C4-2B (cell line): ENCODE results near the gene RALBP1.
"Not testable (repeated sequence)": the region's sequence is repeated elsewhere in the genome, so short reads cannot be mapped to it uniquely, and the experiment has no call there.

Source experiments
- H3K27ac ChIP-seq: fragments of 450-650 bp; 2 replicates; pipeline ENCODE4 v1.5.1; 2017
- ZFX ChIP-seq: fragments of 450-650 bp; IDR thresholded peaks from 2 replicates; pipeline ENCODE4 v1.6.1; 2017
- TF ChIP-seq, protein P1 (sequence below): fragments of 450-650 bp; conservative IDR thresholded peaks from 2 replicates; pipeline ENCODE4 v1.5.1; 2017; ENCODE audit warnings: mild to moderate bottlenecking

RALBP1 gene

DNA sequence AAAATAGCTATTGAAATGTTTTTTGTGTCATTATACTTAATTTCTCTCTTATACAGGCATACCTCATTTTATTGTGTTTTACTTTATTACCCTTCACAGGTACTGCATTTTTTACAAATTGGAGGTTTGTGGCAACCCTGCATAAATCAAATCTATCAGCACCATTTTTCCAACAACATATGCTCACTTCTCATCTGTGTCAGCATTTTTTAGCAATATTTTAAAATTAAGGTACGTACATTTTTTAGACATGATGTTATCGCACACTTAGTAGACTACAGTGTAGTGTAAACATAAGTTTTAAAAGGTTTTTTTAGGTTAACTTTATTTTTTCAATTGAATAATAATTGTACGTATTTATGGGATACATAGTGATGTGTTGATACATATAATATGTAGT is 30.8 kb upstream of the RALBP1 start:
- no peak overlapping the region for H3K27ac ChIP-seq
- no peak for TF ChIP-seq ZFX
- TF ChIP-seq, protein P1, sequence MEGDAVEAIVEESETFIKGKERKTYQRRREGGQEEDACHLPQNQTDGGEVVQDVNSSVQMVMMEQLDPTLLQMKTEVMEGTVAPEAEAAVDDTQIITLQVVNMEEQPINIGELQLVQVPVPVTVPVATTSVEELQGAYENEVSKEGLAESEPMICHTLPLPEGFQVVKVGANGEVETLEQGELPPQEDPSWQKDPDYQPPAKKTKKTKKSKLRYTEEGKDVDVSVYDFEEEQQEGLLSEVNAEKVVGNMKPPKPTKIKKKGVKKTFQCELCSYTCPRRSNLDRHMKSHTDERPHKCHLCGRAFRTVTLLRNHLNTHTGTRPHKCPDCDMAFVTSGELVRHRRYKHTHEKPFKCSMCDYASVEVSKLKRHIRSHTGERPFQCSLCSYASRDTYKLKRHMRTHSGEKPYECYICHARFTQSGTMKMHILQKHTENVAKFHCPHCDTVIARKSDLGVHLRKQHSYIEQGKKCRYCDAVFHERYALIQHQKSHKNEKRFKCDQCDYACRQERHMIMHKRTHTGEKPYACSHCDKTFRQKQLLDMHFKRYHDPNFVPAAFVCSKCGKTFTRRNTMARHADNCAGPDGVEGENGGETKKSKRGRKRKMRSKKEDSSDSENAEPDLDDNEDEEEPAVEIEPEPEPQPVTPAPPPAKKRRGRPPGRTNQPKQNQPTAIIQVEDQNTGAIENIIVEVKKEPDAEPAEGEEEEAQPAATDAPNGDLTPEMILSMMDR, result no peak

DNA sequence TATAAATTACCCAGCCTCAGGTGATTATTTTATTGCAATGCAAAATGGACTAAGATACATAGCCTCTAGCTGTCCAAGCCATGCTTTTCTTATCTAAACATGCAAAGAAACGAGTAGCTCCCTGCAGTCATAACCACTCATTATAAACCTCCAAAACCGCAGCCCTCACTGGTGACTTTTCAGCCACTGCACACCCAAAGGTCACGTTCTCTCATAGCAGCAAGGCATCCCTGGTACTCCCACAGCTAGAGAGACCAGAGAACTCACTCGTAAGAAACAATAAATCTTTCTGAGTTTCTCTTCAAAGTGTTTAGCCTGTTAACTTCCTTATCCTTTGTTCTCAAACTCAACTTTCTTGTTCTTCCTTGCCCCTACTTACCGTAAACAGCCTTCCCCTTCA is 28.5 kb upstream of the RALBP1 start:
- no peak overlapping the region for H3K27ac ChIP-seq
- no peak for TF ChIP-seq ZFX
- TF ChIP-seq, protein P1, result no peak

DNA sequence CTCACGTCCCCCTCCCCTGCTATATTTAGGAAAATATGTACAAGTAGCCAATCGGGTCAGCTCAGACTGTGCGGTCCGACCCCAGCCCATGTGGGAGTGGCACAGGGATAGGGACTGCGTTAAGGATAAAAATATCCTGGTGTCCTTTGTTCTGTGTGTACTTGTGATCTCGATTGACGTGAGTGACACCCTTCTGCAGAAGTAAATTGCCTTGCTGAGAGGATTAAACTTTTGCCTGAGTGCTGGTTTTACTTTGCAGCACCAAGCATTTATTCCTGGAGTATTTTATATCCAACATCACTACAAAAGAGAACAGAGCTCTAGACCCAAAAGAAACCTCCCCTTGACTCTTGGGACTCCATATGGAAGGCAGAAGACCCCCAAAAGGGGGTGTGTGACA is 28.0 kb upstream of the RALBP1 start:
- H3K27ac ChIP-seq, result no peak overlapping the region
- TF ChIP-seq ZFX, result no peak
- TF ChIP-seq, protein P1, result no peak

DNA sequence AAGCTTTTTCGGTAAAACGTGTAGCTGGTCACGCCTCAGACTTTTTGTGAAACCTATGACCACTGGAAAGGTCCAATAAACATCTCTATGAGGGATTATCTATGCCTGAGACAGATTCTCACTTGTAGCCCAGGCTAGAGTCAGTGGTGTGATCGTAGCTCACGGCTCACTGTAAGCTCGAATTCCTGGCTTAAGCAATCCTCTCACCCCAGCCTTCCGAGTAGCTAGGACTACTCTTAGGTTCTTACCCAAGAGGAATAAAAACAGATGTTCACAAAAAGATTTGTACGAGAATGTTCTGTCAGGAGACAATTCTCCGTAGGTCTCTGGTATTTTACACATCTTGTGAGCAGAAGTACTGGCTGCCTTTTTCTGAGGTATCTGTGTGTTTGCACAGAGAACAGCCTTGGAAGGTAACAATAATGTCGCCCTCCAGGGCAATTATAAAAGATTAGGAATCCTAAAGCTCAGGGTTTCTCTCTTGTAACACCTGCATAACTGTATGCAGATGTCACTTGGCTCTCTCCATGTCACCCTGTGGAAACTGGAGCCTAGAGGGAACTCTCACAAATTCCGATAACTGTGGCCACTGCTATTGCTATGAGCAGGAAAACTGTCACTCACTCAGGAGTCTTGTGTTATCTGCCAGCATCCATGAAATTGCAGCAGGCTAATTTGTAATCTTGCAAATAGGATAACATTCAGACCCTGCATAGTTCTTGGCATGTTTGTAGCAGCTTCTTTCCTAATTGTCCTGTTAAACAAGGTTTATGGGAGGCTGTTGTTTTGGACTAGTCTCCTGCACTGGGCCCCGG is 25.5 kb upstream of the RALBP1 start:
- no peak for TF ChIP-seq ZFX
- TF ChIP-seq, protein P1, result no peak
- no peak overlapping the region for H3K27ac ChIP-seq

DNA sequence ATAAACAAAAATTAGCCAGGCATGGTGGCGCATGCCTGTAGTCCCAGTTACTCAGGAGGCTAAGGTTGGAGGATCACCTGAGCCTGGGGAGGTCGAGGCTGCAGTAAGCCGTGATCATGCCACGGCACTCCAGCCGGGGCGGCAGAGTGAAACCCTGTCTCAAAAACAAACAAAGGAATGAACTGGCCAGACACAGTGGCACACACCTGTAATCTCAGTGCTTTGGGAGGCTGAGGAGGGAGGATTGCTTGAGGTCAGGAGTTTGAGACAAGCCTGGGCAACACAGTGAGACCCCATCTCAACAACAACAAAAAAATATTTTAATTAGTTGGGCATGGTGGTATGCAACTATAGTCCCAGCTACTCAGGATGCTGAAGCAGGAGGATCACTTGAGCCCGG is 24.4 kb upstream of the RALBP1 start:
- not testable (repeated sequence) for H3K27ac ChIP-seq

DNA sequence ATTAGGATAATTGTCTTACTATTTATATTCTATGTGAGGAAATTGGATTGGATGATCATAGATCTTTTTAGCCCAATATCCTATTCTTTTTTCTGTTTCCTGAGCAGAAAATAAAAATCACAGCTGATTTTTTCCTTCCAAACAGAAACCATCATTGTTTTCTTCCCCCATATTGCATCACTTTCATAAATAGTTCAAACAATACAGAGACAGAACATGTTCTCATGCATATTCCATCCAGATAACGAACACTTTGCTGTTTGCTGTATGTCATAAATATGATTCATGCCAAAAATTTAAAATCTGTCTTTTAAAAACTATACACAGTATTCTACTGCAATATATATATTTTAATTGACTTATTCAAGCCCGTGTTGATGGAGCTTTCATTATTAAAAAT is 22.0 kb upstream of the RALBP1 start:
- H3K27ac ChIP-seq, result no peak overlapping the region
- TF ChIP-seq ZFX, result no peak
- TF ChIP-seq, protein P1, result no peak

DNA sequence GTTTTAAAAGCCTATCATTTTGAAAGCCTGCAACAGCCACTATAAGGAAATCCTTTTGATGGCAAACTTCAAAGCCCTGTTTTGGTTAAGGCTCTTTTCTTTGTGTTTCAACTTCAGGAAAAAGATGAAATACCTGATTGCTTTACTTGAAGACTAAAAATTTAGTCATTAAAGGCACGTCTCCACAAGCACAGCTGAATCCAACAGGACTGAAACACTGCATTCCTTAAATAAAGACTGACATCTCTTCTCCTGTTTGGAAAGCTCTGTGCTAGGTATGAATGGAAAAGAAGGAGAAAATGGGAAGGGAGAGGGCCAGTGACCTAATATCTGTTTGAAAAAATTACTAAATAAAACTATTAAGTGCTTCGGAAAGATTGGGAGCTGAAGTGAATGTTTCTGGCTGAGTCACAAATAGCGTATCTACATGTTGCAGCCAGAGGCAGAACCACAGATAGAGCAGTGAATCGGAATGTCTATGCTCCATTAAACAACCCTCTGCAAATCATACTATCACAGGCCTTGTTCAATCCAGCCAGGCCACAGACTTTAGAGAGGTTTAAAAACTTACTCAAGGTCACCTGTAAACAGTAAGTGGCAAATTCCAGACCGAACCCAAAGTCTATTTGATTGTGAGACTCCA is 21.1 kb upstream of the RALBP1 start:
- TF ChIP-seq ZFX, result no peak
- H3K27ac ChIP-seq, result no peak overlapping the region

DNA sequence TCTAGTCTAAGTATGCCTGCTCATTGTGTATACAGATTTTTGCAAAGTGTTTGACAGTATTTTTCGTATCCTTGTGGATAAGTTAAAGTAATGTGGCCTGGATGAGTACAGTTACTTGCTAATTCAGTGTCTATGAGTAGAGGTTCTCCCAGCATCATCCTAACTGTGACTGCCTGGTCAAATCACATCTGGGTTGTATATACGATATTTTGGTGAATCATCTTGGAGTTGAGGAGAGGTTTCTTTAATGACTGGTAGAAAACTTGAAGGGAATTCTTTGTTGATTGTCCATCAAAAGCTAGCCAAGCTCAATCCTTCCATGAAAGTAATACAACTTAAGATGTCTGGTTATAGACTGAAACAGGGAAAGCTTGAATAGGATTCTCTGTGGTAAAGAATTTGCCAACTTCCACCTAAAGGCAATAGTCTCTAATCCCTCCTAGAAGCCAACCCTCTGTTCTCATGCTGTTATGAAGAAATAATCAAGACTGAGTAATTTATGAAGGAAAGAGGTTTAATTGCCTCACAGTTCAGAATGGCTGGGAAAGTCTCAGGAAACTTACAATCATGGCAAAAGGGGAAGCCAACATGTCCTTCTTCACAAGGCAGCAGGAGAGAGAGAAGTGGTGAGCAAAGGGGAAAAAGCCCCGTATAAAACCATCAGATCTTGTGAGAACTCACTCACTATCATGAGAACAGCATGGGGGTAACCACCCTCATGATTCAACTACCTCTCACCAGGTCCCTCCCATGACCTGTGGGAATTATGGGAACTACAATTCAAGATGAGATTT is 19.4 kb upstream of the RALBP1 start:
- H3K27ac ChIP-seq, result no peak overlapping the region

More for the DNA sequence above, 19.4 kb upstream of the RALBP1 start:
- no peak for TF ChIP-seq ZFX
- TF ChIP-seq, protein P1, result no peak
